Keratinocyte (primary cell): ENCODE data around the gene SMYD5.

Source experiments
- CTCF ChIP-seq, 3 experiments: IDR thresholded peaks in 1 of 3; conservative IDR thresholded peaks in 1 of 3; optimal IDR thresholded peaks in 1 of 3; 2 replicates in 2 of 3; 3 replicates in 1 of 3; pipeline versions ENCODE3 to v1.5.1; 2011; ENCODE audit warnings: low read length in 3 of 3, mild to moderate bottlenecking in 3 of 3, moderate library complexity in 2 of 3, control low read depth in 1 of 3, inconsistent platforms in 1 of 3; ENCODE audit not compliant: insufficient read depth in 2 of 3; ENCODE audit errors: extremely low read depth in 1 of 3
- EZH2 ChIP-seq: IDR thresholded peaks from one replicate; pipeline ENCODE4 v1.6.1; 2012; ENCODE audit warnings: inconsistent platforms, mild to moderate bottlenecking, low read length, moderate library complexity

GRCh38 chr2:73205611-73206010 is 8.4 kb upstream of the SMYD5 start:
- TF ChIP-seq CTCF (optimal IDR thresholded peaks at IDR 0.05 in 1 of 3, IDR thresholded peaks at IDR 0.05 in 1 of 3, conservative IDR thresholded peaks at IDR 0.05 in 1 of 3; ENCODE audit: extremely low read depth in 1 of 3, insufficient read depth in 2 of 3, low read length in 3 of 3) (no peak), EZH2 (no peak)
